GM19099 (cell line): Measurements from ENCODE around the gene CABYR.

Experiments used
- POLR2A ChIP-seq: IDR thresholded peaks from 3 replicates; pipeline ENCODE4 v1.6.1; 2011; ENCODE audit warnings: low read depth; ENCODE audit not compliant: insufficient read length; ENCODE audit errors: extremely low read depth

The CABYR gene, protein sequence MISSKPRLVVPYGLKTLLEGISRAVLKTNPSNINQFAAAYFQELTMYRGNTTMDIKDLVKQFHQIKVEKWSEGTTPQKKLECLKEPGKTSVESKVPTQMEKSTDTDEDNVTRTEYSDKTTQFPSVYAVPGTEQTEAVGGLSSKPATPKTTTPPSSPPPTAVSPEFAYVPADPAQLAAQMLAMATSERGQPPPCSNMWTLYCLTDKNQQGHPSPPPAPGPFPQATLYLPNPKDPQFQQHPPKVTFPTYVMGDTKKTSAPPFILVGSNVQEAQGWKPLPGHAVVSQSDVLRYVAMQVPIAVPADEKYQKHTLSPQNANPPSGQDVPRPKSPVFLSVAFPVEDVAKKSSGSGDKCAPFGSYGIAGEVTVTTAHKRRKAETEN

DNA sequence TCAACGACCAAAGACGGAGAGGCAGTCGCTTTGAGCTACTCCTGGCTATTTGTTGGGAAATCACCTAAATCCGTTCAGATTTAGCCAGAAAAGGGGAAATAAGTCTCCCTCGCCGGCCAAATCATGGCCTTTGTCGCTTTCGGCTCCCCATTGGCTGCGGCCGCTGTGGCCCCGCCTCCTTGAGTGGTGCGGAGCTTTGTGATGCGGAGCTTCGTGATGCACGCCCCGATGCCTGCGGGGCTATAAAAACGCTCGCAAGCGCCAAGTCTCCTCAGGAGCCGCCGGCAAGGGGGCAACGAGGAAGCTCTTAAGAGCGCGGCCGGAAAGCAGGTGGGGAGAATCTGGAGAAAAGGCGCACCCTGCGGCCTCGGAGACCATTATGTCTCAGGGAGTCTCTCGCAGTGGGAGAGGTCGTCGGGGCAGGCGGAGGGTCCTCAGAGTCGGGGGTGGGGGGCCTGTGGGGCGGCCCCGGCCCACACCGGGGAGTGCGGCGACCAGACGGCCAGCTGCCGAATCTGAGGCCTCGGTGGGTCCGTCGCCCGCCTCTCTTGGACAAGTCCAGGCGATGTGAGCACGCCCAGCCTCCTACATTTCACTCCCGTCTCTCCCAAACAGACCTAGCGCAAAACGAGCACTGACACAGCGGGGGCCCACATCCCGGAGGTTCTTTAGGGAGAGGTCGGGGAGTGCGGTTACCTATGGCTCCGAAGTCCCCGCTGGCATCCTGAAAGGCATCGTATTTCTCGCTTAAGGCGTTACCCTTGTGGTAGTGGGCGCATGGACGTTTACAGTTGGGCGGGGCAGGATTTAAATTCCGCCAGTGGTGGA is at the start of gene CABYR:
CABYR (plus strand) TSS at position 274 of the 828 bp plus-strand sequence. CDS start 4,053 bp downstream, outside the sequence.
- peak; percentile 67 for TF ChIP-seq POLR2A

DNA sequence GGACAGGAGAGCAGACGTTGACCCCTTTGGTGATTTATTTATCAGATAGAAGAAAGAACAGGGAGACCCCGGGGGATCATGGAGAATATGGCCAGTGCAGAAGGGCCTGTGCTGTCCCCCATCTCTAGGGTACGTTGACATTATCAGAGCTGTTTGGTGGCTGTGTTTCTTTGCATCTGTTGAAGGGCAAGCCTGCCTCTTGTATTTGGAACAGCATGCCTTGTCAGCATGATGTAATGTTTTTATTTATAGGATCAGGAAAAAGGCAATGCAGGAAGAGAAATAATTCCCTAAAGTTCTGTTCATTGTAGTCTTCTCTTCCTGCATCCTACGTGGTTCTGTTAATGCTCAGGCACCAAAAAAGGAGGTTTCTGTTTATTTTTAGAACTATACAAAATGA is 49.8 kb upstream of the CABYR start:
- no peak for TF ChIP-seq POLR2A

DNA sequence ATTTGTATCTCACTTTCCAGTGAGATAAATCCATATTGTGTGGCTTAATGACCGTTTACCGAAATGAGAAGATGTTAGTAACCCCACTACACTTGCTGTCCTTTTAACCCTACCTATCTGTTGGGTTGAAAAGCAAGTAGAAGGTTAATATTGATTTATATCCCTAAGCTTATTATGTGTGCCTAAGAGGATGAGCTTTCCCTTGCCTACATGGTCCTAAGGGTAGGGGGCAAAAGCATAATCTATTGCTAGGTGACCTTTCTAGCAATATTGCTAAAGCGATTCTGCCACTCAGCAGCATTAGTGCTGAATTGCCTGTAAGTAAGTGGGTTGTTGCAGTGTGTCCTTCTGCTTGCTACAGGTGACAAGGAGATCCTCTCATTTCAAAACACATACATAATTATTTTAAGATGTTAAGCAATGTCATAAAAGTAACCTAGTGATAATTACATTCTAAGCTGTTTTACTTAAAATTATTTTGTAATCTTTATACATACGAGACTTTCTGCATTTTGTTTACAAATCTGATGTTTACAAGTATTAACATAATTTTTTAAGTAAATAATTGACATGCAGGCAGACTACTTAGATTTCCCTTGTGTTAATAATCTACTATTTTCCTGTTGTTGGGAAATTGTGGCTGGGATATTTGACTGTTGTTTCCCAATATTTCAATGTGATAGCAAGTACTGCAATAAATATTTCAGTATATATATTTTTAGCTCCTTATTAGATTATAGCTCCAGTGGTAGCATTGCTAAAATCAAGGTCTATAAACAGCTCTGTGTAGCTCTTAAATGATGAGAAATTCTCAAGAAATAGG is 49.1 kb upstream of the CABYR start:
- no peak for TF ChIP-seq POLR2A

DNA sequence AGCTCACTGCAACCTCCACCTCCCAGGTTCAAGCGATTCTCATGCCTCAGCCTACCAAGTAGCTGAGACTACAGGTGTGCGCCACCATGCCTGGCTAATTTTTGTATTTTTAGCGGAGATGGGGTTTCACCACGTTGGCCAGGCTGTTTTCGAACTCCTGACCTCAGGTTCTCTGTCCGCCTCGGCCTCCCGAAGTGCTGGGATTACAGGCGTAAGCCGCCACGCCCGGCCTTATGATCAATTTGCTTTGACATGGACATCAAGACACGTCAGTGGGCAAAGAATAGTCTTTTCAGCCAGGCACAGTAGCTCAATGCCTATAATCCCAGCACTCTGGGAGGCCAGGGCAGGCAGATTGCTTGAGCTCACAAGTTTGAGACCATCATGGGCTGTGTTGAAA is 48.0 kb upstream of the CABYR start:
- TF ChIP-seq POLR2A: no peak

DNA sequence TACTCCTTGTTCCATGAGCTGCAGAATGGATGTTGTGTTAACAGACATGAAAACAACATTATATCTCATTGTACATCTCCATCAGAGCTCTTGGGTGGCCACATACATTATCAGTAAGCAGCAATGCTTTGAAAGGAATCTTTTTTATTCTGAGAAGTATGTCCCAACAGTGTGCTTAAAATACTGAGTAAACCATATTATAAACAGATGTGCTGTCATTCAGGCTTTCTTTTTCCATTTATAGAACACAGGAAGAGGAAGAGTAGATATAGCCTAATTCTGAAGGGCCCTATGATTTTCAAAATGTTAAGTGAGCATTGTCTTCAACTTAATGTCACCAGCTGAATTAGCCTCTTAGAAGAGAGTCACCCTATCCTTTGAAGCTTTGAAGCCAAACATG is 44.3 kb upstream of the CABYR start:
- TF ChIP-seq POLR2A: no peak

DNA sequence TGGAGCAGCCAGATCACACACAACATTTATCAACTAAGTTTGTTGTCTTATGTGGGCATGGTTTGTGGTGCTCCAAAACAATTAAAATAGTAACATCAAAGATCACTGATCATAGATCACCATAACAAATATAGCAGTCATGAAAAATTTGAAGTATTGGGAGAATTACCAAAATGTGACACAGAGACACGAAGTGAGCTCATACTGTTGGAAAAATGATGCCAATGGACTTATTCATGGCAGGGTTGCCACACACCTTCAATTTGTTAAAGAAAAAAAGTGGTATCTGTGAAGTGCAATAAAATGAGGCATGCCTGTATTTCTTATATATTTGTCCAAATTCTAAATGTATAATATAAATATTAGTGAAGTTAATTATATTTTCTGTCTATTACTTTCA is 42.9 kb upstream of the CABYR start:
- TF ChIP-seq POLR2A: no peak

DNA sequence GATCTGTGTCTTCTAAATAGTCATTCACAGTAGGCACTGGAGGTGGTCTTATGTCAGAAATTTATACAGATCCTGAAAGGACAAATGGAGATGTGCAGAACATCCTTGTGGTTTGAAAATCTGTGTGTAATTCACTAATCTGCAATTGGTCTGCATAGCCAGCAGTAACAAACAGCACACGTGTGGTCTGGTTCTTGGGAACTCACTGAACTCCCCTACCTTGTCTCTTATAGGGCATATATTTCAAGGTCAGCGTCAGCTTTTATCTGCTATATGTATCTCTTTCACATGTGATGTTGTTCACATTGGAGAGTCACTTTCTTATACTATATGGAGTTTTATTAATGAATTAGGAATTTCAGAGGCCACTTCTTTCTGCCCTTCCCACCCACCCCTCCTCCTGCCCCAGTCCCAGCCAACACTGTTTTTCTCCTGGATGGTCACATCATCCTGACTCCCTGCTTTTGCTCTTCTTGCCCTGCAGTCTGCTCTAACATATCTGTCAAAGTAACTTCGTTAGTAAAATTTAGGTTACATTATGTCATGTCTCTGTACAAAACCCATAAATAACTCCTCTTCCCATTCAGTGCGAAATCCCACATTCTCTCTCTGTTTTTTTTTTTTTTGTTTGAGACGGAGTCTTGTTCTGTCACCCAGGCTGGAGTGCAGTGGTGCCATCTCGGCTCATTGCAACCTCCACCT is 35.4 kb upstream of the CABYR start:
- TF ChIP-seq POLR2A: no peak

DNA sequence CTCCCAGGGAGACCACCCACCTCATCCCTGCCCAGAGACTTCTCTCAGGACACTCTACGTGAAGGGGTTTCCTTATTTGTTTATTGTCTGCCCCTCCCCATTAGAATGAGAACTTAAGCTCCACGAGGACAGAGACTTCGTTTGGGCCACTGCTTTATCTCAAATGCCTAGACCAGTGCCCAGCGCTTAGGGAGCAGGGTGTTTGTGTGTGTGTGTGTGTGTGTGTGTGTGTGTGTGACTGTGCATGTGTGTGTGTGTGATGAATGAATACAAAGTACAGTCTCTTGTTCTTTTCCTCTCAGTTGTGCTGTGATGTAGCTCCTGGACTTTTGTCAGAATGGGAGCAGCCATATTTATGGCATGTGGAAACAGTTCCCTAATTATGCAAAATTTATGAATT is 34.4 kb upstream of the CABYR start:
- no peak for TF ChIP-seq POLR2A

DNA sequence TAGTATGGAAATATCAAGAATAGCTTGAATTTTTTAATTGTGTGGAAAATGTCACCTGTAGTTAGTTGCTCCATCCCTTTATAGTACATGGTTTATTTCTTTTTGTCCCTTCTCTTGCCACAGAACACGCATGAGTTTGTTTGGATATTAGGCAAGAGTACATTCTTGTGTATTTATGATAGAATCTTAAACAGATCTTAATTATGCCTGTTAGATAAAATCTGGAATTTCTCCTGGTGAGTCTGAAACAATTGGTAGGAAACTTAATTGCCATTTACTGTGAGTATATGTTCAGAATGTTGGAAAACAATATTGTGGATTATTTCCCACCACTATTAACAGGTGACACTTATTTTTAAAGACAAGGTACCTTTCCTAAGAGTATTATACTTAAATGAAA is 30.2 kb upstream of the CABYR start:
- TF ChIP-seq POLR2A: no peak

DNA sequence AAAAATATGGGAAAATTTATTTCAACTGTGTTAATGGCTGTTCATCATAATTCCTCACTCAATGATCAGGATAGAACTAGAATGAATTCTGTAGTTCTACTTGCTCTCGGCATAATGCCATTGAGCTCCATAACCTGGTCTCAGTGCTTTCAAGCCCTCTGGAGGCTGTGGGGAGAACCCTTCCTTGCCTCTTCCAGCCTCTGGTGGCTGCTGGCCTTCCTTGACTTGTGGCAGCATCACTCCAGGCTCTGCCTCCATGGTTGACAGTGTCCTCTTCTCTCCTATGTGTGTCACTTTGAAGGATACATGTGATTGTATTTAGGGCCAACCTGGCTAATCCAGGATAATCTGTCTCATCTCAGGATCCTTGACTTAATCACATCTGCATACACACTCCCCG is 26.9 kb upstream of the CABYR start:
- TF ChIP-seq POLR2A: no peak

DNA sequence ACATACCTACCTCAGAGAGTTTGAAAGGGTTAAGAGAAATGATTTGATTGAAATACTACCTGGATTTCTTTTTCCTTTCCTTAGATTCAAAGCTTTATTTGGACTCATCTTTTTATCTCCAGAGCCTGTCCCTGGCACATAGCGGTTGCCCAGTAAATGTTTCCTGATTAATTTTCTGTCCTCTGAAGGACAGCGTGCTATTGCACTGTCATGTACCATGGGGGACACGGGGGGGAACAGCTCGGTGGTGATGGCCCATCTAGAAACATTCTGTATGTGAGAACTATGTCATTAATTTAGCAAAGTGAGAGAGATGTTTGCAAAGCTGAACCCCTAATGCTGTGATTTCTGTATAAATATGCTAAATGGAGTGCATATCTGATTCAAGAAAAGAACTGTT is 26.4 kb upstream of the CABYR start:
- no peak for TF ChIP-seq POLR2A

DNA sequence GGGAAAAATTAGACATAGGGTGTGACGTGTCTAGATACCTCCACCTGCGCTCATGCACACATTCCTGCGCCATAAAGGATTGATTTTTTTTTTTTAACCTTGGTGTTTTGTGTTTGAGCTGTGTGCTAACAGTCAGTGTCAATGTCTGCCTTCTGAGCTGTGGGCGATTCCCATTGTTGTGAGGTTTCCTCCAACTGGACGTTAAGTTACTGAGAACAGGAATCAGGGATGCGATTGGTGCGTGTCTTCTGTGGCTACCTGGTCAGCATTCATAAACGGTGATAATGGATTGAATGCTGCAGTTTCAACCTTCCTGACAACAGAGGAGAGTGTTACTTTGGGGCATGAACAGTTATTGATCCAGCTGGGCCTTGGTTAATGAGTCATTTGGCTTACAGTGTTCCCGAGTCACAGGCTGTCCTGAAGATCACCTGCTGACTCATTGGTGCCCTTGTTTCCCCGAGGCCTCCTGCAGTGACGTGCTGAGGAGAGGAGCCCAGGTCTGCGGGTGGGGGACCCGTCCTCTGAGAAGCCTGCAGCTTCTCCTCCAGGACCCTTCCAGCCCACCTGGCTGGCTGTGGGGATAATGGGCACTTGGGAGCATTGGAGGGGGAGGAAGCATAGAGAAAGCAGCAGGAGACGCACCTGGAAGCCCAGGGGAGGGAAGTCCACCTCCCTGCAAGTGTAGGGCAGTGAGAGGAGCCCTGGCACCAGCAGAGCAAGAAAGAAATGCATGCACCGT is 25.8 kb upstream of the CABYR start:
- no peak for TF ChIP-seq POLR2A

DNA sequence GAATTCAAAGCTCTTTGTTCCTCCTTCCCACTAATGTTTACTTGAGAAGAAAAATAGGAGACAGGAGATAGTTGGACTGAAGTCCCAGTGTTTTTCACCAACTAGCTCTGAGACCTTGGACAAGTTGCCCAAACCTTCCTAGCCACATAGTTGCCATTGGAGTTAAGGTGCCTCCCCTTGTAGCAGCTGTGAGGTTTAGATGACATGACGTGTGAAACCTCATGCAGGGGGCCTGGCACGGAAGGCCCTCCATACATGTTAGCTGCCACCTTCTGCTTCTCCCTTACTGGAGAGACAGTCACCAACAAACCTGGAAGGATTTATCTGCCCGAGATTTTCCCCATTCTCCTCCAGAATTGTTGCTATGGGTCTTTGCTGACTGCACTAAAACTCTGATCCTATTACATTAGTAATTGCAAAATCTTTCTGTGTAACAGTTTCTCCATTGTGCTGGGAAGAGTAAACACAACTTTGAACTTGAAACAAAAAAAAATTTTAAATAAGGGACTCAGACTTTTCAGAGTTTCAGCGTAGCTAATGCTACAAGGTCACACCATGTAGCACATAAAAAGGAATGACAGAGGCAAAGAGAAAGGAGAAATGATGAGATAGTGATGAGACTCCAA is 23.8 kb upstream of the CABYR start:
- no peak for TF ChIP-seq POLR2A

DNA sequence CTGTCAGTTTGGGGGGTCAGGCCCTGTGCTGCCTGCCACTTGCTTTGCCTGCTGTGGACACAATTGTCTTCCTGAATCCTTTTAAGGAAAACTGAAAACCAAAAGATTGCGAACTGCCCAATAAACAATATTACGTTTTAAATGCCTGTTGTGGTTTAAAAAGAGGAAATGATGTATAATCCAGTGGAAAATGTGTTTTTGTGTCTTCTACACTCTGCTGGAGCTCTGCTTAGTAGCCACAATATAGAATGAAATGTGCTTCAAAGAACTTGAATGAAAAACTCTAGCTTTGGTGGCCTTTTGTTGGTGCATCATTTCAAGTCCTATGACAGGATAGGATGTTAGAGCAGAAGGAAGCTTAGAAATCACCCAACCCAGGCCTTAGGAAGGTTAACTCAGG is 23.2 kb upstream of the CABYR start:
- no peak for TF ChIP-seq POLR2A
